Measurements from ENCODE around the gene ARL6IP1.
"Not testable (repeated sequence)": the region's sequence is repeated elsewhere in the genome, so short reads cannot be mapped to it uniquely, and the experiment has no call there.

DNA sequence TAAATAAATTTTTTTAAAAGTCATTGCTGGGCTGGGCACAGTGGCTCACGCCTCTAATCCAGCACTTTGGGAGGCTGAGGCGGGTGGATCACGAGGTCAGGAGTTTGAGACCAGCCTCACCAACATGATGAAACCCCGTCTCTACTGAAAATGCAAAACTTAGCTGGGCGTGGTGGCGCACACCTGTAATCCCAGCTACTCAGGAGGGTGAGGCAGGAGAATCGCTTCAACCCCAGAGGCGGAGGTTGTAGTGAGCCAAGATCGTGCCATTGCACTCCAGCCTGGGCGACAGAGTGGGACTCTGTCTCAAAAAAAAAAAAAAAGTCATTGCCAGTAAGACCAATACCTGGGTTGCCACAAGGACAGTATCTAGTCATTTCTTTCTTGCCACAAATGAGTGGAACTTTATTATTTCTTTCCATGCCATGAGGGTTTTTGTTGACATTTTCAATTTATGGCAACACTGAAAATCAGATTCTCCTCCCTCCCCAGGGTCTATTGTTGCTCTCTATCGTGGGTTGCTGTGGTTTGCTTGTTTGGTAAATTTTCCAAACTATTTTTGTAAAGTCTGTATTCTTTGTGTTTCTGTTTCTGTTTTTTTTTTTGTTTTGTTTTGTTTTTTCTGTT, 30.9 kb downstream of the ARL6IP1 start:
- TF ChIP-seq, protein P1, sequence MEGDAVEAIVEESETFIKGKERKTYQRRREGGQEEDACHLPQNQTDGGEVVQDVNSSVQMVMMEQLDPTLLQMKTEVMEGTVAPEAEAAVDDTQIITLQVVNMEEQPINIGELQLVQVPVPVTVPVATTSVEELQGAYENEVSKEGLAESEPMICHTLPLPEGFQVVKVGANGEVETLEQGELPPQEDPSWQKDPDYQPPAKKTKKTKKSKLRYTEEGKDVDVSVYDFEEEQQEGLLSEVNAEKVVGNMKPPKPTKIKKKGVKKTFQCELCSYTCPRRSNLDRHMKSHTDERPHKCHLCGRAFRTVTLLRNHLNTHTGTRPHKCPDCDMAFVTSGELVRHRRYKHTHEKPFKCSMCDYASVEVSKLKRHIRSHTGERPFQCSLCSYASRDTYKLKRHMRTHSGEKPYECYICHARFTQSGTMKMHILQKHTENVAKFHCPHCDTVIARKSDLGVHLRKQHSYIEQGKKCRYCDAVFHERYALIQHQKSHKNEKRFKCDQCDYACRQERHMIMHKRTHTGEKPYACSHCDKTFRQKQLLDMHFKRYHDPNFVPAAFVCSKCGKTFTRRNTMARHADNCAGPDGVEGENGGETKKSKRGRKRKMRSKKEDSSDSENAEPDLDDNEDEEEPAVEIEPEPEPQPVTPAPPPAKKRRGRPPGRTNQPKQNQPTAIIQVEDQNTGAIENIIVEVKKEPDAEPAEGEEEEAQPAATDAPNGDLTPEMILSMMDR (IDR thresholded peaks at IDR 0.05; ENCODE audit: low read length), result not testable (repeated sequence)
- not testable (repeated sequence) for TF ChIP-seq EZH2phosphoT487 (IDR thresholded peaks at IDR 0.05; ENCODE audit: low read length)
